Activated CD8-positive, alpha-beta memory T cell treated with anti-CD3 and anti-CD28 coated beads for 24 hours (primary cell): ENCODE measurements around the gene FOXP1.
"Not testable (repeated sequence)": the region's sequence is repeated elsewhere in the genome, so short reads cannot be mapped to it uniquely, and the experiment has no call there.

Experiments used
- DNase-seq: peaks from one replicate; pipeline ENCODE4 v3.0.0-alpha.2; 2020

Gene FOXP1

DNA sequence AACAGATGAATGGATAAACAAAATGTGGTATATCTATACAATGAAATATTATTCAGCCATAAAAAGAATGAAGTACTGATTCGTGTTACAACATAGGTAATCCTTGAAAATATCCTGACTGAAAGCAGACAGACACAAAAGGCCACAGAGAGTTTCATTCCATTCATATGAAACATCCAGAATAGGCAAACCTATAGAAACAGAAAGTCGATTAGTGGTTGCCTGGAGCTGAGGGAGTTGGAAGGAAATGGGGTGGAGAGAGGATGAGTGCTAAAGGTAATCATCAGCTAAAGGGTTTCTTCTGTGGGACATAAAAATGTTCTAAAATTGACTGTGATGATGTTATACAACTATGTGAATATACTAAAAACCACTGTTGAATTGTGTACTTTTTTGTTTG, 22.9 kb downstream of the FOXP1 start:
- no peak for DNase-seq

- DNase-seq = no peak
Observed at GRCh38 chr3:71559578-71560162, 23.9 kb downstream of the FOXP1 start.

DNA sequence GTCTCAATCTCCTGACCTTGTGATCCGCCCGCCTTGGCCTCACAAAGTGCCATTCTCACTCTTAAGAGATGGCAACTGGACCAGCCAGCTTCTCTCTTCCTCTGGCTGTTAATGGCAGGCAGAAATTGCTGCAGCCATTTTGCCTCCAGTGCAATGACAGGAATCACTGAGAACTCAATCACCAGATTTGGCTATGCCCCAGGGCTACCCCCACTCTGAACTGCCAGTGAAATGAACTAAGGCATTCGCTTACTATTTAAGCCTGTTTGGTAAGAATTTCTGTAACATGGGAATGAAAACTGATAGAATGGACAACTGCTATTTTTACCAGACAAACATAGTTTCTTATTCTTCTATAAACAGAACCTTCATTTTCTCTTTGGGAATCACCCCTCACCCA, 24.5 kb downstream of the FOXP1 start:
- DNase-seq = no peak

- DNase-seq = no peak
Observed at GRCh38 chr3:71554649-71555048, 28.9 kb downstream of the FOXP1 start.

- no peak for DNase-seq
Observed at GRCh38 chr3:71551311-71551919, 32.1 kb downstream of the FOXP1 start.

DNA sequence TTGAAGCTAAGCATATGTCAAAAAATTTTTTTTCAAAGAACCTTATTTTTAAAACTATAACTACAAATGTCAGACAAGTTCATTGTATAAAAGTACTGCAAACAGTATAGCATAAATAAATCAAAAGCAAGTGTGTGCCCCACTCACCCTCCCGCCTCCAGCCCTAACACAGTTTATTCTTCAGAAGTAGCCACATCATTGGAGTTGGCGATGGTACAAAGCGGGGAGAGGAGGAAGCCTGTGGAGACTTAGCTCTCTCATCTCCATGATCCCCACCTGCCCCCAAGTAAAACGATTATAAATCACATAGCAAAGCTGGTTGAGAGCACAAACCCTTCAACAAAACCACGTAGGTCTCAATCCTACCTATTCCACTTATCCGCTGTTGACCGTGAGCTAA, 33.6 kb downstream of the FOXP1 start:
- DNase-seq = no peak

GRCh38 chr3:71548705-71549384, 34.7 kb downstream of the FOXP1 start:
- no peak for DNase-seq

DNA sequence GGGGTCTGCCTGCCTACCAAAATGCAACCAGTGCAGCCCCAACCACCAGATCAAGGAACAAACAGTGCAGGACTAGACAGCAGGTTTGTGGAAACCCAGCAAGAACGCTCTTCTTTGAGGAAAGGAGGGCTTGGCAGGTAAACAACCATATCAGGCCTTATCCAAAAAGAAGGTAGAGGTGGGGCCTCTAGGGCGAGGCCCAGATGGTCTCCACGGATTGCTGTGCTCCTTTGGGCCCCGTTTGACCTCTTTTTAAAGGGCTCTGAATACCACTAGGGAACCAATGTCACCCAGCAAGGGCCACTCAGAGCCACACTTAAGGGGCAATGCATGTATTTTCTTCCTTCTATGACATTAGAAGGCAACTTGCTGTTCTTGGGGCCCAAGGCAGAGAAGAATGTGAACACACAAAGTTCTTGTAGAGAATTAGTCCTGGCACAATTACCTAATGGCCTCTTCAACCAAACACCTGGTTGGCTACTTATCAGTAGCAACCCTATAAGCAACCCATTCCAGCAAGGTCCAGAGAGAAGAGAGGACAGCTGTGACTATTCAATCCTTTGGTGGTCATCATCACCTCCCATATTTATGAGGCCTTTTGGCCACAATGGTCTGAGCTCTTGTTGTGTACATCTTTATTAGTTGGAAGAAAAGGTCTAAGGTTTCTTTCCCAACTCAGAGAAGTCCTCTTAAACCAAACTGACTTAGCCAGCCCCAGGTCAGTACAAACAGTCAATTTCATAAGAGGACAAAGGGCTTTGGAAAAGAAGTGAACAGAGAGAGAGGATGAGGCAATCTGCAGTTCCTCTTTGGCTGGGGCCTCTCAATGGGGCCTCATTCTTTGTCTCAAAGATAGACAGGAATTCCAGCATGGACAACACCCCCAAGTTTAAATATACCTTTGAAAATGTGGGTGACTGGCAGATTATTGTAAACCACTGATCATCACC, 36.0 kb downstream of the FOXP1 start:
- DNase-seq = no peak

- DNase-seq = no peak
Observed at GRCh38 chr3:71546821-71547220, 36.7 kb downstream of the FOXP1 start.

DNA sequence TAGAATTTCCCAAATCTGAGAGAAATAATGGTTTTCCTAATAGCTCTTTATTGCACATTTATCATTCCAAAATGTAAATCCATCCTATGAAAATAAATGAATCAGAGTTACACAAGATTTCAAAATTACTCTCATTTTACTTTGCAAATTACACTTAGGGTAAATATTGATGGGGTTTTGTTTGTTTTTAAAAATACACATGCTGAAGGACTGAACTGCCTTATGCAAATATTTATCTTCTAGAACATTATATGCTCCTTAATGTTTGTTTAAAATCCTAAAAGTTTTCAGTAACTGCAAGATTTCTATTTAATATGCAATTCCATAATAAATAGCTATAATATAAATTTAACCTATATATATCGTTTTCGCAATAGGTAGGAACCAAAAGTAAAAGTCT, 38.2 kb downstream of the FOXP1 start:
- no peak for DNase-seq

DNA sequence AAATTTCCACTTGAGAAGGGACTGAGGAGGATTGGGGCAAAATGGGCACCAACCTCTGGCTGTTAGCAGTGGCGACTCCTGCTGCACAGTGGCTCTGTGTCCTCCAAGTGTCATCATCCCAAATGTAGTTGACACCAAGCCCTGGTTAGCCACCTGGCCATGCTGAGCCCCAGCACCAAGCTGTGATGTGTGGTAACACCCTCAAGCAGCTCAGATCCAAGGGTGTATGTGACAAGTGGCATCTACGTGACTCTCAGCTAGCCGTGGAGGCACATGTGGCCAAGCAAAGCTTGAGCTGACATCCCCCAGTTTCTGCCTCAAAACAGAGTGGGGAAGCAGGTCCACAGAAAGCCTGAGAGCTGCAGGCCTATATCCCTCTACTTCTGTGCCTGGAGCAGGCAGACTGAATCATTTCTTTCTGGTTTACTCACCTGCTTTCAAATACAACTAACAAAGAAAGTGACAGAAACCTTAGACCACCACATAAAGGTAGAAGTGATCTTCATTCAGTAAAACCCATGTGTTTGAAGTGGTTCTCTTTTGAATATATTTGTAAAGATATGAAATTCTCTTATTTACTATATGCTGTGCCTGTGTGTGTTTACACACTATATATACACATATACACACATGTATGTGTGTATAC, 40.0 kb downstream of the FOXP1 start:
- DNase-seq = peak; percentile 68

DNA sequence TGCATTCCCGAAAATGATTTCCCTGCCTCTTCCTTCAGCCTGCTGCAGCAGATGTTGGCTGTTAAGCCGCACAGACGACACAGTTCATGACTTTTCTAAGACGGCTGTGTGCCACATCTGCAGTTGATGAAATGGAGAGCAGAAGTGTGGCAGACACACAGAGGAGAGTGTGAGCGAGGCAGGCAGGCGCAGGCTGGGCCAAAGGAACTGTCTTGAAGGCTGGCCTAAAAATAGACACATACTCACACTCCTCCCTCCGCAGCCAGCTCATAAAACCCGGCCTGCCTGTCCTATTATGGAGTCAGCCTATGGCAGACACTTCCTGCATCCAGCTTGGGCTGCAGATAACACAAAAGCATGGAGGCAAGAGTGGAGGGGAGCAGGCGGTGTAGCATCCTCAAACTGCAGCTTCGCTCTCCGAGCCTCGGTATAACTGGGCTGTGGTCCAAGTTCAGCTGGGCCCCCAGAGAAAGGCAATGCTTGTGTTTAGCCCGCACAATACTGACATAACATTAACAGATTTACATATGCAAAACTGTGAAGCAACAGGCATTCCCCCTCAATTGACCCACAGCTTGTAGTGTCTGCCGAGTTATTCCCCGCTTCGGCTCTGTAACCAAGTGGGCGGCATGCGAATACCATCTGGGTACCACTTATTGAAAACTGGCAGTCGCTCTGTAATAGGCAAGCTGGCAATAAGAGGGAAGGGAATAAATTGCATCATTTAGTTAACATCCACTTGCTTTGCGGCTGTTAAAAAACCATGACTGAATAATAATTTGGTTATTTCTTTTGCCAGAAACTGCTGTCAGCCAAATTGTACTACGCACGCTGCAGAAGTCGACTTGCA, 40.8 kb downstream of the FOXP1 start:
- no peak for DNase-seq

DNA sequence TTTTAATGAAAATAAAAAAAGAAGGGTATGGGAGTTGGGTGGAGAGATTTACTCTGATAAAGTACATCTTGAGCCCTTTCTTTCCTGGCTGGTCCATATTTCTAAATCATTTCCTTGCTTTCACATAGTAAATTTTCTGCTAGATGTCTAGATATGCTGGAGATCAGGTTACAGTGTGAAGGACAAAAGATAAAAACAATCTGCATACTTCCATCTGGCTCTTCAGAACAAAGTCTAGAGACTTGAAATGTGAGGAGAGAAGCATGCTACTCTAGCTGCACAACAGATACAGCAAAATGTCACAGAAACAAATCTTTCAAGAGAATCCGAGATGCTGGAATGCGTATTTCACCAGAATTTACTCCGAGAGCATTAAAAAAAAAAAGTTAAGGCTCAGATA, 42.2 kb downstream of the FOXP1 start:
- no peak for DNase-seq

DNA sequence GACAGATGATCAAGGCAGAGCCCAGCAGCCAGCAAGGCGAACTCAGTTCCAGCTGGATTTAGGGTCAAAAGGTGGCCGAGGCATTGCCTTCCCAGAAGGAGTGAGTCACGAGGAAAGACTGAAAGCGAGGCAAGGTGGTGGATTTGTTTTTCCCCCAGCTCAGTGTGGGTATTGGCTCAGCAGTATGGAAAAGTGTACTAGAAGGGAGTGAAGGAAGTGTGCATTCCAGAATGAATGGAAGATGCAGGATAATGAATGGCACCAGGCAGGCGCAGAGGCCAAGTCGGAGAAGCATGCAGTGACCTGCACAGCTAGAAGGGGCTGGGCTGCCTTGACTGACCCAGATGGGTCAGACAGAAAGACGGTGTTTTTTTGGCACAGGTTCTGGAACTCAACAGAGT, 46.3 kb downstream of the FOXP1 start:
- no peak for DNase-seq

- no peak for DNase-seq
Observed at GRCh38 chr3:71536376-71536965, 47.1 kb downstream of the FOXP1 start.

GRCh38 chr3:71533588-71533987, 49.9 kb downstream of the FOXP1 start:
- DNase-seq = no peak

DNA sequence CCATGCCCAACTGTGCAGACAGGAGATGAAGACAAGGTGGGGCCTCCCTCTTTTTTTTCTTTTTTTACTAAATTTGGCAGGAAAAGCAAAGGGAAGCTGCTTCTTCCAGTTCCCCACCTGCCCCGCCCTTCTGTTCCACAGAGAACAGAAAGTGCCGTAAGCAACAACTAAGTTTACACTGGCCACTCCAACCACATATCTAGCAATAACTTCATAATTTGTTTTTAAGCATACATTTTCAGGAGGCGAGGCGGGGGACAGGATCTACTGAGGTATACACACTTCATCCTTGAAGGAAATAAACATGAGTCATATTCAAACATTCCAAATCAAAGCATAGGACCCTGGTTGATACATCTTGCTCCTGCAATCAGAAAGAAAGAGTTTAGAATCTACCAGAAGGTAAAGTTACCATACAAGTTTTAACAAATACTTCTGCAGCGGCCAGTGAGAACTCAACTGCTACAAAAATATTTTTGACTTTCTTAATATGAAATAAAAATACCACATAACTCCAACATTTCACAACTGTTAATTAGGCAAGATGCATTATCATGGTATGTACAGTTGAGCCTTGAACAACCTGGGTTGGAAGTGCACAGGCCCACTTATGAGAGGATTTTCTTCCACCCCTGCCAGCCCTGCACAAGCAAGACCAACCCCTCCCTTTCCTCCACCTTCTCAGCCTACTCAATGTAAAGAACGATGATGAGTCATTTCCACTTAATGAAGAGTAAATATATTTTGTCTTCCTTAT, 50.7 kb downstream of the FOXP1 start:
- no peak for DNase-seq

DNA sequence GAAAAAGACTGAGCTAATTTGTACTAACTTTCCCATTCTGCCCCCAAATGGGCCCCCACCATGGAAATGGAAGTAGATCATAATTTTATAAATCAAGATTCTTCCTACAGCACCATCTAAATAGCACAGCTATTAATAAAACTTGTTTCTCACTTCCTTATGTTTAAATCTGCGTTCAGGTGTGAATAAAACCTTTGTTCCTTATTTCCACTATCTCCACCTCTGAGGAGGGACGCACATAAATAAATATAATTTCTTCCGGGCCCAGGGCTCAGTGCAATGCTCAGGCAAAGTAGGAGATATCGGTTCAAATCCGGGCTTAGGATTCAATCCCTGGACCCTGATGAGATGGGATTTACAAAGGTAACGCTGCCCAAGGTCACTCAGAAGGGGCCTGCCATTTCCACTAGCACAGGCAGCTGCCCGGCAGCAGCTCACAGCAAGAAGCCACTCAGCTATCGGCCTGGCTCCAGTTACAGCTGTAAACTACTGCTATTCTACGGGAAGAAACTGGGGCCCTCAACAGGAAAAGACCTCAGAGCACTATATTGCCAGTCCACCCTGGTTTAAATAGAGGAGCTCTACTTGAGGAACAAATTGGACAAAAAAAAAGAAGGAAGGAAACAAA, 52.5 kb downstream of the FOXP1 start:
- DNase-seq = no peak

GRCh38 chr3:71528816-71529215, 54.7 kb downstream of the FOXP1 start:
- DNase-seq = no peak

DNA sequence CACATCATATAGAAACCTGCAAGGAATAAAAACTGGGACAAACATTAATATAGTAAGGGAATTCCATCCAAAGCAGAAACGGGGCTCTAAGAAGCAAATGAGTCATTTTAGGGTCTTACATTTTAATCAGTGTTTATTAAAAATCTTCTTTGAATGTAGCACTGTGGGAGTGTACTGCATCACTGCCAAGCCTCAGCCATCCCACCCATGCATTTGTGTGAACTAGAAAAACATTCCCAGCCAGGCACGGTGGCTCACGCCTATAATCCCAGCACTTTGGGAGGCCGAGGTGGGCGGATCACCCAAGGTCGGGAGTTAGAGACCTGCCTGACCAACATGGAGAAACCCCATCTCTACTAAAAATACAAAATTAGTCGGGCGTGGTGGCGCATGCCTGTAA, 57.1 kb downstream of the FOXP1 start:
- DNase-seq = not testable (repeated sequence)
